HL-60 (cell line): ENCODE results near the gene LPIN1.
"Not testable (repeated sequence)": the region's sequence is repeated elsewhere in the genome, so short reads cannot be mapped to it uniquely, and the experiment has no call there.

ENCODE experiments used
- DNase-seq, 2 experiments: peaks; one replicate each; pipeline ENCODE4 v3.0.0-alpha.2; 2010 to 2020; ENCODE audit warnings: low read depth in 1 of 2, low spot score in 1 of 2
- H3K27ac ChIP-seq: fragments of 250-450 bp; sonication (Bioruptor Pico); replicated peaks from 2 replicates; pipeline ENCODE4 v1.5.1; 2020; ENCODE audit warnings: mild to moderate bottlenecking, moderate library complexity
- H3K27me3 ChIP-seq: fragments of 250-450 bp; sonication (Bioruptor Pico); 2 replicates; pipeline ENCODE4 v1.5.1; 2021; ENCODE audit warnings: mild to moderate bottlenecking, moderate library complexity; ENCODE audit not compliant: insufficient read depth, poor library complexity, severe bottlenecking
- H3K4me3 ChIP-seq: replicated peaks from 2 replicates; pipeline ENCODE4 v1.5.1; 2011; ENCODE audit warnings: mild to moderate bottlenecking, control low read depth, low read length; ENCODE audit not compliant: insufficient read depth
- CTCF ChIP-seq: IDR thresholded peaks from one replicate; pipeline ENCODE4 v1.5.1; 2011; ENCODE audit warnings: low read length, control low read depth, inconsistent platforms; ENCODE audit not compliant: insufficient read depth
- GABPA ChIP-seq: IDR thresholded peaks from 2 replicates; pipeline ENCODE4 v1.6.1; 2012; ENCODE audit warnings: low read depth
- POLR2AphosphoS5 ChIP-seq: IDR thresholded peaks from 2 replicates; pipeline ENCODE4 v1.6.1; 2012; ENCODE audit warnings: low read depth
- REST ChIP-seq: IDR thresholded peaks from 2 replicates; pipeline ENCODE4 v1.6.1; 2012; ENCODE audit warnings: low read depth; ENCODE audit not compliant: insufficient replicate concordance
- SPI1 ChIP-seq: IDR thresholded peaks from 2 replicates; pipeline ENCODE4 v1.6.1; 2012; ENCODE audit warnings: low read depth, mild to moderate bottlenecking, borderline replicate concordance

Gene LPIN1

GRCh38 chr2:11836647-11837219, 90.3 kb downstream of the LPIN1 start:
- Histone ChIP-seq H3K27ac (no peak overlapping the region), H3K27me3 (no peaks in the 10 kb centered on the region), H3K4me3 (no peak overlapping the region)
- DNase-seq = no peak
- no peak for TF ChIP-seq REST

- H3K27ac ChIP-seq = no peak overlapping the region
- no peak for TF ChIP-seq CTCF
- no peak for TF ChIP-seq GABPA
- DNase-seq = no peak
- H3K4me3 ChIP-seq = no peak overlapping the region
- no peaks in the 10 kb centered on the region for H3K27me3 ChIP-seq
These were observed 91.7 kb downstream of the LPIN1 start for GRCh38 chr2:11837875-11838734.

- no peak overlapping the region for H3K4me3 ChIP-seq
- no peak overlapping the region for H3K27ac ChIP-seq
- TF ChIP-seq GABPA (no peak), POLR2AphosphoS5 (no peak), REST (no peak), SPI1 (no peak), CTCF (no peak)
- H3K27me3 ChIP-seq = no peaks in the 10 kb centered on the region
- DNase-seq = no peak
These were observed 93.5 kb downstream of the LPIN1 start for GRCh38 chr2:11839916-11840315.

GRCh38 chr2:11842336-11842735, 95.9 kb downstream of the LPIN1 start:
- DNase-seq = no peak
- TF ChIP-seq SPI1 (no peak), CTCF (no peak), POLR2AphosphoS5 (no peak), REST (no peak), GABPA (no peak)
- H3K27ac ChIP-seq = no peak overlapping the region
- no peaks in the 10 kb centered on the region for H3K27me3 ChIP-seq
- no peak overlapping the region for H3K4me3 ChIP-seq

- H3K4me3 ChIP-seq, DNase-seq, H3K27me3 ChIP-seq, H3K27ac ChIP-seq: not testable (repeated sequence)
These were observed 98.4 kb downstream of the LPIN1 start for GRCh38 chr2:11844798-11845197.
